Panc1 (cell line): ENCODE data around the gene MYH7. TPM values are rescaled to one million over a fixed set of nuclear protein-coding genes. Genes with fewer than 3 reads are reported as not detected.

Experiments
- ATAC-seq: fragments of 200-7000 bp; cut with Tn5 transposase; 2 replicates; pipeline ENCODE4 v1.9.1; 2020; ENCODE audit warnings: mild to moderate bottlenecking, moderate library complexity
- BruUV-seq: library from RNA; stranded (reverse); fragments of 400-500 nt; replicated peaks from 2 replicates; lab custom pipeline; 2021; lab: Mats Ljungman, UMichigan
- CTCF ChIA-PET: fragments of 300-600 bp; sonication (Branson Sonifier 250); formaldehyde crosslinking; loops from one replicate; lab custom pipeline; 2022; ENCODE audit warnings: antibody characterized with exemption; lab: Charles Lee
- POLR2A ChIA-PET: fragments of 300-600 bp; sonication (Branson Sonifier 250); formaldehyde crosslinking; loops from one replicate; lab custom pipeline; 2022; ENCODE audit warnings: antibody characterized with exemption; lab: Charles Lee
- DNase-seq: peaks from one replicate; pipeline ENCODE4 v3.0.0-alpha.2; 2010; ENCODE audit warnings: low read depth, low spot score
- H3K27ac ChIP-seq: 2 replicates; pipeline ENCODE4 v1.5.1; 2011; ENCODE audit warnings: mild to moderate bottlenecking, low read length, inconsistent platforms
- H3K27me3 ChIP-seq: fragments of 200-500 bp; sonication (Bioruptor generic); 2 replicates; pipeline ENCODE4 v1.6.0; 2014; ENCODE audit warnings: low read length, inconsistent platforms; ENCODE audit not compliant: control insufficient read depth, insufficient read depth
- H3K36me3 ChIP-seq: fragments of 200-500 bp; sonication (Bioruptor generic); 2 replicates; pipeline ENCODE4 v1.5.1; 2014; ENCODE audit warnings: inconsistent platforms, mild to moderate bottlenecking, low read length, moderate library complexity; ENCODE audit not compliant: control insufficient read depth, insufficient read depth
- H3K4me1 ChIP-seq: 2 replicates; pipeline ENCODE4 v1.5.1; 2011; ENCODE audit warnings: inconsistent platforms, mild to moderate bottlenecking, low read length, moderate library complexity; ENCODE audit not compliant: control insufficient read depth, insufficient read depth
- H3K4me3 ChIP-seq, 2 experiments: 2 replicates each; pipeline ENCODE4 v1.5.1; 2011 to 2012; ENCODE audit warnings: low read depth in 2 of 2, low read length in 2 of 2, mild to moderate bottlenecking in 2 of 2, inconsistent platforms in 1 of 2, moderate library complexity in 1 of 2
- H3K9me3 ChIP-seq: fragments of 200-500 bp; sonication (Bioruptor generic); 2 replicates; pipeline ENCODE4 v1.5.1; 2014; ENCODE audit warnings: low read depth, mild to moderate bottlenecking, inconsistent platforms, low read length, moderate library complexity; ENCODE audit not compliant: control insufficient read depth, insufficient read depth
- POLR2AphosphoS5 ChIP-seq: IDR thresholded peaks from 2 replicates; pipeline ENCODE4 v1.6.1; 2012; ENCODE audit warnings: mild to moderate bottlenecking, low read depth, low read length, moderate library complexity
- REST ChIP-seq, 2 experiments: IDR thresholded peaks; 2 replicates each; pipeline ENCODE4 v1.6.1; 2011 to 2012; ENCODE audit warnings: low read depth in 2 of 2, control low read depth in 1 of 2, low read length in 1 of 2, mild to moderate bottlenecking in 1 of 2, moderate library complexity in 1 of 2; ENCODE audit not compliant: insufficient read depth in 1 of 2
- SIN3A ChIP-seq: IDR thresholded peaks from 2 replicates; pipeline ENCODE4 v1.6.1; 2012; ENCODE audit warnings: low read depth, mild to moderate bottlenecking, low read length, moderate library complexity, borderline replicate concordance; ENCODE audit not compliant: insufficient read depth
- TCF7L2 ChIP-seq: IDR thresholded peaks from 2 replicates; pipeline ENCODE4 v1.6.1; 2011; ENCODE audit warnings: mild to moderate bottlenecking, low read depth, low read length, inconsistent platforms
- in situ Hi-C: cut with HindIII; loops from 2 replicates; pipeline ENCODE4 v1.10.0; 2016; ENCODE audit warnings: low sequenced_read_pairs, low pct_unique_long_range_greater_than_20kb
- intact Hi-C: fragments of 100-400 bp; cut with micrococcal nuclease; formaldehyde crosslinking; loops from one replicate; pipeline ENCODE4 v1.10.0; 2022; ENCODE audit not compliant: unreplicated experiment
- total RNA-seq: library from RNA; stranded (reverse); gene quantifications from one replicate; pipeline ENCODE4 v1.2.1, GENCODE V29; 2021; ENCODE audit not compliant: unreplicated experiment
- TF ChIP-seq, protein P1 (sequence below): fragments of 450-650 bp; IDR thresholded peaks from 2 replicates; pipeline ENCODE4 v1.5.1; 2017; ENCODE audit warnings: mild to moderate bottlenecking

Gene MYH7
- total RNA-seq, 1 experiment from 2014 or later: not detected

GRCh38 chr14:23439107-23439835, 3.8 kb upstream of the MYH7 start:
- TF ChIP-seq, protein P1, sequence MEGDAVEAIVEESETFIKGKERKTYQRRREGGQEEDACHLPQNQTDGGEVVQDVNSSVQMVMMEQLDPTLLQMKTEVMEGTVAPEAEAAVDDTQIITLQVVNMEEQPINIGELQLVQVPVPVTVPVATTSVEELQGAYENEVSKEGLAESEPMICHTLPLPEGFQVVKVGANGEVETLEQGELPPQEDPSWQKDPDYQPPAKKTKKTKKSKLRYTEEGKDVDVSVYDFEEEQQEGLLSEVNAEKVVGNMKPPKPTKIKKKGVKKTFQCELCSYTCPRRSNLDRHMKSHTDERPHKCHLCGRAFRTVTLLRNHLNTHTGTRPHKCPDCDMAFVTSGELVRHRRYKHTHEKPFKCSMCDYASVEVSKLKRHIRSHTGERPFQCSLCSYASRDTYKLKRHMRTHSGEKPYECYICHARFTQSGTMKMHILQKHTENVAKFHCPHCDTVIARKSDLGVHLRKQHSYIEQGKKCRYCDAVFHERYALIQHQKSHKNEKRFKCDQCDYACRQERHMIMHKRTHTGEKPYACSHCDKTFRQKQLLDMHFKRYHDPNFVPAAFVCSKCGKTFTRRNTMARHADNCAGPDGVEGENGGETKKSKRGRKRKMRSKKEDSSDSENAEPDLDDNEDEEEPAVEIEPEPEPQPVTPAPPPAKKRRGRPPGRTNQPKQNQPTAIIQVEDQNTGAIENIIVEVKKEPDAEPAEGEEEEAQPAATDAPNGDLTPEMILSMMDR: no peak
- TF ChIP-seq TCF7L2 (no peak), POLR2AphosphoS5 (no peak), REST (IDR thresholded peaks at IDR 0.05; ENCODE audit: insufficient read depth in 1 of 2, low read depth in 2 of 2, low read length in 1 of 2) (no peak), SIN3A (no peak)
- Histone ChIP-seq H3K36me3 (no peaks in the 10 kb centered on the region), H3K4me1 (no peaks in the 10 kb centered on the region), H3K4me3 (no peak overlapping the region), H3K27me3 (no peaks in the 10 kb centered on the region), H3K27ac (no peak overlapping the region), H3K9me3 (no peaks in the 10 kb centered on the region)
- no peak for ATAC-seq
- DNase-seq: no peak
- ChIA-PET CTCF (no interaction called here), POLR2A (no interaction called here)
- in situ Hi-C loops (no loop called here), intact Hi-C loops (no loop called here)
- BruUV-seq: no TSS peak

- Histone ChIP-seq H3K27me3 (no peaks in the 10 kb centered on the region), H3K9me3 (no peaks in the 10 kb centered on the region), H3K27ac (no peak overlapping the region), H3K4me3 (no peak overlapping the region), H3K4me1 (no peaks in the 10 kb centered on the region), H3K36me3 (no peaks in the 10 kb centered on the region)
- in situ Hi-C loops (no loop called here), intact Hi-C loops (no loop called here)
- ATAC-seq: no peak
- no peak for DNase-seq
- CTCF ChIA-PET: no interaction called here
- POLR2A ChIA-PET: no interaction called here
- TF ChIP-seq, protein P1: no peak
- no peak for TF ChIP-seq REST (IDR thresholded peaks at IDR 0.05; ENCODE audit: insufficient read depth in 1 of 2, low read depth in 2 of 2, low read length in 1 of 2)
- TF ChIP-seq TCF7L2: no peak
- no peak for TF ChIP-seq POLR2AphosphoS5
- TF ChIP-seq SIN3A: no peak
- no TSS peak for BruUV-seq
Measured at GRCh38 chr14:23438101-23438971, 2.9 kb upstream of the MYH7 start.
